KOPT-K1 (cell line): ENCODE results near the gene MRGPRF.
"Not testable (repeated sequence)": the region's sequence is repeated elsewhere in the genome, so short reads cannot be mapped to it uniquely, and the experiment has no call there.

Experiments used
- H3K27ac ChIP-seq: fragments of 200-600 bp; sonication (generic); 2 replicates; pipeline ENCODE4 v1.5.1; 2016; ENCODE audit warnings: antibody characterized with exemption, mild to moderate bottlenecking, low read depth, low read length; ENCODE audit not compliant: poor library complexity, severe bottlenecking
- H3K36me3 ChIP-seq: fragments of 200-600 bp; sonication (generic); 2 replicates; pipeline ENCODE4 v1.5.1; 2017; ENCODE audit warnings: antibody characterized with exemption, mild to moderate bottlenecking, low read length, moderate library complexity; ENCODE audit not compliant: insufficient read depth
- H3K9me3 ChIP-seq: fragments of 200-600 bp; sonication (generic); 2 replicates; pipeline ENCODE4 v1.5.1; 2017; ENCODE audit warnings: antibody characterized with exemption, low read length, mild to moderate bottlenecking; ENCODE audit not compliant: insufficient read depth, poor library complexity, severe bottlenecking

MRGPRF gene

GRCh38 chr11:68977781-68978625, 35.0 kb downstream of the MRGPRF start:
- H3K27ac ChIP-seq: no peak overlapping the region
- no peaks in the 10 kb centered on the region for H3K36me3 ChIP-seq
- peaks cover 10% of the 10 kb centered on the region for H3K9me3 ChIP-seq

DNA sequence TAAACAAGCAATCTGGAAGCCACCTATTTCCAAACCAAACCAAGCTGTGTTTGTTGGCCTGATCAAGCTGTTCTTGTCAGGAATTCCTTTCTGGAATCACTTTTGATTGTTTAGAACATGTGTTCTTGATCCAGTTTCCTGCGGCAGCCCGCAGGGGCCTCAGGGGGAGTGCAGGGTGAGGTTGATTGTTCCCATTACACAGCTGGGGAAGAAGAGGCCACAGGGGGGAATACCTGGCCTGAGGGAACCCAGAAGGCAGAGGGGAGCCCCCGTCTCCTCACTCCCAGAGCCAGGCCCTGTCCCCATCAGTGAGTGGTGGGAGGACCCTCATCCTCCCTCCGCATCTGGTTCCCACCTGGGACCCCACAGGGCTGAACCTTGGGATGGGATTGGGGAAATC, 36.5 kb downstream of the MRGPRF start:
- no peaks in the 10 kb centered on the region for H3K9me3 ChIP-seq
- no peak overlapping the region for H3K27ac ChIP-seq

DNA sequence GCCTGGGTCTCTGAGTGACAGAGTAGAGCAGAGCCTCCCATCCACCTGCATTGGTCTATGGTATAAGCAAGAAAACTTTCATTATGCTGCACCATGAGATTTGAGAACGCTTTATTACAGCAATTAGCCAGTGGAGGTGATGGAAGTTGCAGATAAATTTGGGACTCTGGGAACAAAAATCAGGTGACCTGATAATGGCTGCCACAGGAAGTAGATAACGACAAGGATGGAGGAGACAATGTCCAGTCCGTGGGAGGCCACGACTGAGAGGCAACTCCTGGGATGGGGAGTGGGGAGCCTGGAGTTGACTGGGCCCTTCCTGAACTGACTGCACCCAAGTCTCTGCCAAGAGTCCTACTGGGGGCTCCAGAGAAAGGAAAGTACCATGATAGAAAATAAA, 37.0 kb downstream of the MRGPRF start:
- no peaks in the 10 kb centered on the region for H3K36me3 ChIP-seq
- no peaks in the 10 kb centered on the region for H3K9me3 ChIP-seq
- H3K27ac ChIP-seq: no peak overlapping the region

More for the DNA sequence above, 36.5 kb downstream of the MRGPRF start:
- no peaks in the 10 kb centered on the region for H3K36me3 ChIP-seq

DNA sequence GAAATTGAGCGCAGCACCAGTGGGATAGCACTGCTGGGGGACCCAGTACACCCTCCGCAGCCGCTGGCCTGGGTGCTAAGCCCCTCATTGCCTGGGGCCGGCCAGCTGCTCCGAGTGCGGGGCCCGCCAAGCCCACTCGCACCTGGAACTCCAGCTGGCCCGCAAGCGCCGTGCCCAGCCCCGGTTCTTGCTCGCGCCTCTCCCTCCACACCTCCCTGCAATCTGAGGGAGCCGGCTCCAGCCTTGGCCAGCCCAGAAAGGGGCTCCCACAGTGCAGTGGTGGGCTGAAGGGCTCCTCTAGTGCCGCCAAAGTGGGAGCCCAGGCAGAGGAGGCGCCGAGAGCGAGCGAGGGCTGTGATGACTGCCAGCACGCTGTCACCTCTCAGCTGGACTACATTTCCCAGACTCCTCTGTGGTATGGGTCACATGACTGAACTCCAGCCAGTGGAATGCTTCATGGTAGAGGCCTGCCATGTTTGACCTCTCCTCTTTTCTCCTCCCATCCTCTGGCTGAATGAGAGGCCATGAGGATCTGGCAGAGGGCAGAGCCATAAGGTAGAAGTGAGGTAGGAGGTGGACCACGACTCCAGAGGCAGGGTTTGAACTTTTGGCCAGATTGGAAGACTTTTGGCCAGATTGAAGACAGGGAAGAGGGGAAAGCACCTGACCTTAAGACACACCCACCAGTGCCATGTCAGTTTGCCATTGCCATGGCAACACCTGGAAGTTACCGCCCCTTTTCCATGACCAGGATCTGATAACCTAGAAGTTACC, 38.4 kb downstream of the MRGPRF start:
- H3K9me3 ChIP-seq: no peaks in the 10 kb centered on the region
- no peak overlapping the region for H3K27ac ChIP-seq
- H3K36me3 ChIP-seq: no peaks in the 10 kb centered on the region

- H3K27ac ChIP-seq, H3K36me3 ChIP-seq, H3K9me3 ChIP-seq: not testable (repeated sequence)
Observed at GRCh38 chr11:68973706-68974105, 39.3 kb downstream of the MRGPRF start.

DNA sequence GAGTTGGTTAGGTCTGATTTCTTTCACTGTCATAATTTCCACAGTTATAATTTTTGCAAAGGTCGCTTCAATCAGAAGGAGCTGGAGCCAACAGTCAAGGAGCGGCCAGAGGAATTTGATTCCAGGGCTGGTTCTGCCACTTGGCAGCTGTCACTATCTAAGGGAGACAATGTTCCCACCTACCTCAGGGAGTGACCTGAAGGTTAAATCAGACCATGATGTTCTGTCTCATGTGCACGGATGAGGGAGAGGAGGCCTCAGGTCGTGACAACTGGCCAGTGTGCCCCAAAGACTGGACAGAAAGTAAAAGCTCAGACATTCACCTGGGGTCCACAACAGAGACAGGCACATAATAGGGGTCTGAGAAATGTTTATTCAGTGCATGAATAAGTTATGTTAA, 39.8 kb downstream of the MRGPRF start:
- no peak overlapping the region for H3K27ac ChIP-seq
- no peaks in the 10 kb centered on the region for H3K36me3 ChIP-seq
- no peaks in the 10 kb centered on the region for H3K9me3 ChIP-seq

DNA sequence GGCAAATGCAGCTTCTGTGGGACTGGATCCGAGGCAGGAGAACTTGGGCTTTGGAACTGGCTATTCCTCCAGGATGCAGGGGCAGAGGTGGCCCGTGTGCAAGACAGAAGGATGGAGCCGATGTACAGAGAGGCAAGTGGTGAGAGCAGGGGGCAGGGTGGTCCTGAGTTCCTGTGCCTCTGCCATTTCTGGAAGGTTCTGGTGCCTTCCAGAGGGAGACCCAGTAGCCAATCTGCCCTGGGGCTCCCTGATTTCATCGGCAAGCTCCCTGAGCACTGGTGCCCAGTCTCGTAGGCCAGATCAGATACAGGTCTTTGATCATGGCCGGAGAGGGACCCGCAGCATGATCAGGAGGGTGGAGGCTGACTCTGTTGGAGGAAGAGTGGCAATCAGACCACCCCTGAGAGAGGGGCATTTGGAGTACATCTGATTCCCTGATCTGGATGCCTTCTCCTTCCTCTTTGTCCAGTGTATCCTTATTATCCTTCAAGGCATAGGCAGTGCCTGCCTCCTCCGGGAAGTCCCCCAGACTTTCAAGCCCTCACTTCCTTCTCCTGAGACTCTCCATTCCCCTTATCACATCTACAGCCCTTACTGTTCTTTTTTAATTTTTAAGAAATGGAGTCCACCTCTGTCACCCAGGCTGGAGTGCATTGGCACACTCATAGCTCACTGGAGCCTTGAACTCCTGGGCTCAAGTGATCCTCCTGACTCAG, 42.0 kb downstream of the MRGPRF start:
- no peaks in the 10 kb centered on the region for H3K9me3 ChIP-seq
- H3K36me3 ChIP-seq: no peaks in the 10 kb centered on the region
- H3K27ac ChIP-seq: no peak overlapping the region

- H3K36me3 ChIP-seq: no peaks in the 10 kb centered on the region
- no peaks in the 10 kb centered on the region for H3K9me3 ChIP-seq
- no peak overlapping the region for H3K27ac ChIP-seq
Observed at GRCh38 chr11:68969386-68969785, 43.7 kb downstream of the MRGPRF start.

DNA sequence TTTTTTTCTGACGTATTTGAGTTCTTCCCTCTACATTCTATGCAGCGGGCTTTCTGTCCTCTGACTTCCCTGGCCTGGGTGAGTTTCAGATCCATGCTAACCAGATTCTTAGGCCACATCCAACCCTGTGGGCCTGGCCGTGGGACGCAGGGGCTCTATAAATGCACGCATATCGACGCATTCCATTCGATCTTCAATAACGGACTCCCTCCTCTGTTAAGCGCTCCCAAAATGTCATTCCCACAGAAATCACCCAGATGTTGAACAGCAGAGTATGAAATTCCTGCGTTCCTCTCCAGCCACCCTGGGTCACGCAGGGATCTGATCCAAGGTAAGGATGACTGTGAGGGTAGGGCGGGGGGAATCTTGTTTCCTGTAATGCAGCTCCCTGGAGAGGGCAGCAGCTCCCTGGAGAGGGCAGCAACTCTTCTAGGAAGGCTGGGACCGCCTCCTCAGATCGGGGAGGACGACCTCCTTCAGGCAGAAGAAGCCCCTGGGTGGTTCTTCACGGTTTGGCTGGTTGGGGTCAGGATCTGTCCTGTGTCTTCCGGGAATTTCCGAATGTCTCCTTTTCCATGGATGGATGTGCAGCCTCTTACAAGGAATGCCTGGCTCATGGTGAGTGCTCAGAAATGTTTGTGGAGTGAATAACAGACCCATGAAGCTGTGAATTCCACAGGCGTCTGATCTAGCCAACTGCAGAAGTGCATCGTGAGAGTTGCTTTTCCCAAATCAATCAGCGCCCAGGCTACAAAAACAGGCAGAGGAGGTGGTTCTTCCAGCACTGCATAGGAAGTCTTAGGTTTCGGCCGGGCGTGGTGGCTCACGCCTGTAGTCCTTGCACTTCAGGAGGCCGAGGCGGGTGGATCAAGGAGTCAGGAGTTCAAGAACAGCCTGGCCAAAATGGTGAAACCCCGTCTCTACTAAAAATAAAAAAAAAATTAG, 44.5 kb downstream of the MRGPRF start:
- H3K36me3 ChIP-seq: no peaks in the 10 kb centered on the region
- no peaks in the 10 kb centered on the region for H3K9me3 ChIP-seq
- H3K27ac ChIP-seq: no peak overlapping the region

DNA sequence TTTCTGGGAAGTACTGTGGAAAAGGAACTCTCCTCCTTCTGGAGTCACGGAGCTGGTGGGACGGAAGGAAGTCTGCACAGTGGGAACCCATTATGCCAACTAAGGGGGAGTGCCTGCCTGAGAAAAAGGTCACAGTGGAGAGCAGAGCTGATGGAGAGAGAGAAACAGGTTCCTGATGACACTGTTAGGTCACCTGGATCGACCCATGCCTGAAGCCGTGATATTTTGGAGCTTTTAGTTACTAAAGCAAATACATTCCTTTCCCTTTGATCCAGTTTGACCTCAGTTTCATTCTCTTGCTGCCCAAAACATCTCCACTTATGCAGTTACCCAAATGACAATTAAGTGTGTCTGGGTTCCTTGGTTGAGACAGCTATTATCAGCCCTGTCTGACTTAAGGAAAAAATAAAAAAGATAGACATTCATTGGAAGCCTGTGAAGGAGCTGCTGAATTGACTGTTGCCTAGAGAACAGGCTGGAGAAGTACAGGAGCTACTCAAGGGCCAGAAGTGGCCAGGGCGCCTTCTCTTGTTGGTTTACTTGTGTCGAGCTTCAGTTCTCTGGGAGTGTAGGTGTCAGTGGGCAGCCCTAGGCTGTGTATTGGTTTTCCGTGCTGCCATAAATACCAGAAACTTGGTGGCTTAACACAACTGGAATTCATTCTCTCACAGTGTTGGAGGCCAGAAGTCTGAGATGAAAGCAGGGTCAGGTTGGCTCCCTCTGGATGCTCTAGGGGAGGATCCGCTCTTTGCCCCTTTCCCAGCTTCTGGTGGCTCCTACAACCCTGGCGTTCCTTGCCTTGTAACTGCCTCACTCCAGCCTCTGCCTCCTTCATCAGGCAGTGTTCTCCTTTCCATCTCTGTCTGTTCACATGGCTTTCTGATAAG, 45.9 kb downstream of the MRGPRF start:
- no peaks in the 10 kb centered on the region for H3K9me3 ChIP-seq
- no peaks in the 10 kb centered on the region for H3K36me3 ChIP-seq
- no peak overlapping the region for H3K27ac ChIP-seq

DNA sequence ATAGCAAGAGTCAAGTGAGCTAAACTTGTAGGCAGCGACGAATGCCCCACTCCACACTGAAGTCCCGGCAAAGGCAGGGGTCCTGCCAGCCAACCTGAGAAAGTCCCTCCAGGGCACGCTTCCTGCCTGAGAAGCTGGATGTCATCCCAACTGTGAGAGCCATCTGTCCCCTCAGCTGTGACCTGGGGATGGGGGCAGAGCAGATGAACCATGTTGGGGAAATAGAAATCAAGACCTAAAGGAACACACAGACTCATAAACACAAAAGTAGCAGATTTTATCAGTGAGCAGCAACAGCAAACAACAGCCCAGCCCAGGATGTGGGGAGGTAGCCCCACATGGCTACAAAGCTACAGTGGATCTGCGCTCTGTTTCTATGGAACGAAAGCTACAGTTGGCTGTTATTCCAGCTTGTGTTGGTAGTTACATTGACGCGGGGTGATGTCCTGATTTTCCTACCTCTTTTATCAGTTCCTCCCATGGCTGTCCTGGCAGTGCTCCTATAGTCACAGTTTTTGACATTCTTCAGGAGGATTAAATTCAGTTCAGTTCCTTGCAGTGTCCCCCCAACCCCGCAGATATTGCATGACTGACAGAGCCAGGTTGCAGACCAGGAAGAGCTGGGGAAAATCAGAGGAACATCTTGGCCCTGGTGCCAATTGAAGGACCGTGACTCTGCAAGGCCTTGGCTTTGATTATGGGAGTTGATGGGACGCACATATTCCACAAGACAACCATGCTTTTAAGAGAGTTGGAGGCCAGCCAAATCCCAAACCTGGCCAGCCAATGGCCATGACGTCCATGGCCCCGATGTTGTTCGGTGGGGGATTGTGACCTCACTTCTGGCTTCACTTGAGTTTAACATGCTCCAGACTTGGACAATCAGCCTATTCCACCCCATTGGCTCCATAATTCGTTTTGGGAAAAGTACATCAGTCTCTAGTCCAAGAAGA, 46.9 kb downstream of the MRGPRF start:
- H3K27ac ChIP-seq: no peak overlapping the region
- no peaks in the 10 kb centered on the region for H3K36me3 ChIP-seq
- no peaks in the 10 kb centered on the region for H3K9me3 ChIP-seq

GRCh38 chr11:68963779-68964178, 49.3 kb downstream of the MRGPRF start:
- H3K9me3 ChIP-seq: no peaks in the 10 kb centered on the region
- H3K27ac ChIP-seq: peak overlapping the region; percentile 45
- H3K36me3 ChIP-seq: no peaks in the 10 kb centered on the region
